HepG2 (cell line): ENCODE results near the gene TGFA. TPM values are rescaled to one million over a fixed set of nuclear protein-coding genes. Genes with fewer than 3 reads are reported as not detected.

Experiments used
- ATF5 ChIP-seq: sonication (generic); formaldehyde crosslinking; IDR thresholded peaks from 2 replicates; pipeline ENCODE4 v1.4.0; 2020; ENCODE audit warnings: mild to moderate bottlenecking, low read depth, missing genetic modification reagents
- BCL3 ChIP-seq: sonication (generic); formaldehyde crosslinking; IDR thresholded peaks from 2 replicates; pipeline ENCODE4 v1.5.1; 2020; ENCODE audit warnings: mild to moderate bottlenecking, missing genetic modification reagents, moderate library complexity
- BCLAF1 ChIP-seq: fragments of 450-650 bp; IDR thresholded peaks from 2 replicates; pipeline ENCODE4 v1.6.1; 2017; ENCODE audit warnings: mild to moderate bottlenecking
- FIP1L1 ChIP-seq: fragments of 200-400 bp; formaldehyde crosslinking; IDR thresholded peaks from 2 replicates; pipeline ENCODE4 v1.6.1; 2018; ENCODE audit warnings: low read depth, mild to moderate bottlenecking, low read length, moderate library complexity, borderline replicate concordance; ENCODE audit not compliant: insufficient read depth
- MXD3 ChIP-seq: IDR thresholded peaks from 2 replicates; pipeline ENCODE4 v1.6.1; 2016; ENCODE audit warnings: mild to moderate bottlenecking, missing biosample characterization, missing genetic modification reagents
- NFIC ChIP-seq: IDR thresholded peaks from 2 replicates; pipeline ENCODE4 v1.6.1; 2012; ENCODE audit warnings: mild to moderate bottlenecking, low read length, inconsistent platforms
- NONO ChIP-seq, 2 experiments: fragments of 450-650 bp in 1 of 2; sonication (generic) in 1 of 2; formaldehyde crosslinking in 1 of 2; IDR thresholded peaks in 1 of 2; conservative IDR thresholded peaks in 1 of 2; 2 replicates each; pipeline versions ENCODE4 v1.6.1 to v1.8.0; 2017 to 2022; ENCODE audit warnings: mild to moderate bottlenecking in 1 of 2, missing genetic modification reagents in 1 of 2, moderate library complexity in 1 of 2
- PRDM4 ChIP-seq: sonication (generic); formaldehyde crosslinking; IDR thresholded peaks from 2 replicates; pipeline ENCODE4 v1.9.0; 2021; ENCODE audit warnings: missing genetic modification reagents, borderline replicate concordance
- RFX1 ChIP-seq: fragments of 450-650 bp; IDR thresholded peaks from 2 replicates; pipeline ENCODE4 v1.6.1; 2017
- SOX5 ChIP-seq: IDR thresholded peaks from 2 replicates; pipeline ENCODE4 v1.6.1; 2016; ENCODE audit warnings: borderline replicate concordance
- SP5 ChIP-seq: IDR thresholded peaks from 2 replicates; pipeline ENCODE4 v1.6.1; 2016; ENCODE audit warnings: low read depth, borderline replicate concordance
- SPEN ChIP-seq: sonication (generic); formaldehyde crosslinking; IDR thresholded peaks from 2 replicates; pipeline ENCODE4 v1.5.1; 2020; ENCODE audit warnings: low read depth, mild to moderate bottlenecking, missing genetic modification reagents
- TBL1XR1 ChIP-seq: fragments of 150-350 bp; IDR thresholded peaks from 2 replicates; pipeline ENCODE4 v1.6.1; 2014; ENCODE audit warnings: borderline replicate concordance, low read length; ENCODE audit not compliant: partially characterized antibody
- ZBTB21 ChIP-seq: sonication (generic); formaldehyde crosslinking; IDR thresholded peaks from 2 replicates; pipeline ENCODE4 v1.4.0; 2020; ENCODE audit warnings: missing genetic modification reagents
- ZNF382 ChIP-seq: sonication (generic); formaldehyde crosslinking; IDR thresholded peaks from 2 replicates; pipeline ENCODE4 v1.5.0; 2020; ENCODE audit warnings: missing genetic modification reagents, mild to moderate bottlenecking, borderline replicate concordance
- ZNF484 ChIP-seq: sonication (generic); formaldehyde crosslinking; IDR thresholded peaks from 2 replicates; pipeline ENCODE4 v1.5.1; 2020; ENCODE audit warnings: mild to moderate bottlenecking, low read depth, missing genetic modification reagents, borderline replicate concordance
- ZNF496 ChIP-seq: sonication (generic); formaldehyde crosslinking; IDR thresholded peaks from 2 replicates; pipeline ENCODE4 v1.8.1; 2023; ENCODE audit warnings: mild to moderate bottlenecking, moderate library complexity, missing genetic modification reagents; ENCODE audit not compliant: insufficient replicate concordance
- ZNF597 ChIP-seq: sonication (generic); formaldehyde crosslinking; IDR thresholded peaks from 2 replicates; pipeline ENCODE4 v1.5.0; 2020; ENCODE audit warnings: missing genetic modification reagents
- ZNF724P ChIP-seq: sonication (generic); formaldehyde crosslinking; IDR thresholded peaks from 2 replicates; pipeline ENCODE4 v1.8.0; 2022; ENCODE audit warnings: missing genetic modification reagents, borderline replicate concordance
- ZSCAN31 ChIP-seq: sonication (generic); formaldehyde crosslinking; IDR thresholded peaks from 2 replicates; pipeline ENCODE4 v1.5.0; 2020; ENCODE audit warnings: low read depth, mild to moderate bottlenecking, missing genetic modification reagents
- polyA plus RNA-seq, 8 experiments: library from polyadenylated mRNA; depleted of rRNA in 3 of 8; stranded (reverse) in 7 of 8; unstranded in 1 of 8; fragments of >200 nt; fragmentation: Illumina TruSeq in 4 of 8; extraction: Trizol in 4 of 8; gene quantifications; 2 replicates each; pipeline versions ENCODE4 v1.2.1 to v1.2.3, GENCODE V29; 2011 to 2016; ENCODE audit warnings: low read depth in 4 of 8, missing spikeins in 1 of 8, mixed read lengths in 1 of 8; ENCODE audit not compliant: insufficient read depth in 1 of 8
- total RNA-seq, 5 experiments: library from RNA; depleted of rRNA; stranded (reverse); fragments of >200 nt; fragmentation: Illumina TruSeq; extraction: Trizol; gene quantifications; 2 replicates each; pipeline ENCODE4 v1.2.3, GENCODE V29; 2016; ENCODE audit warnings: low read depth in 1 of 5

Gene TGFA
- total and polyA plus RNA-seq, 2 of the 13 experiments (the other 11 are each of a cell fraction or from before 2014, with no cell fraction given): 7.8 to 15.3 TPM

GRCh38 chr2:70565039-70565731 is 11.6 kb upstream of the TGFA start (continued):
- TF ChIP-seq BCLAF1 (no peak), ZNF382 (CRISPR knock-in tag) (no peak), SP5 (CRISPR knock-in tag) (no peak), PRDM4 (CRISPR knock-in tag) (no peak), BCL3 (CRISPR knock-in tag) (no peak), MXD3 (CRISPR knock-in tag) (0 out of 2 replicates have a peak, but pooled peaks have one; percentile 45), TBL1XR1 (no peak), SOX5 (CRISPR knock-in tag) (peak; percentile 90), ZNF597 (CRISPR knock-in tag) (no peak), NFIC (peak; percentile 65; the same call in 1 of the 2 replicates), RFX1 (no peak), ZNF484 (no peak), ZNF496 (CRISPR knock-in tag) (no peak), ATF5 (no peak), NONO (IDR thresholded peaks at IDR 0.05) (no peak), NONO (CRISPR knock-in tag; conservative IDR thresholded peaks at IDR 0.05) (no peak; the same call in 1 of the 2 replicates), SPEN (CRISPR knock-in tag) (peak; percentile 57), ZSCAN31 (CRISPR knock-in tag) (no peak), ZBTB21 (CRISPR knock-in tag) (no peak), ZNF724P (CRISPR knock-in tag) (no peak), FIP1L1 (no peak)
